Inflammatory macrophage treated with lipopolysaccharide for 1 hour (primary cell): ENCODE data around the gene UNC13C.

Experiments
- DNase-seq, 2 donors: peaks; one replicate each; pipeline ENCODE4 v3.0.0-alpha.2; 2020 to 2022

Gene UNC13C

GRCh38 chr15:54120949-54121463 lies 142.8 kb downstream of the UNC13C start:
- DNase-seq: no peak

GRCh38 chr15:54127574-54127973 lies 149.3 kb downstream of the UNC13C start:
- no peak for DNase-seq

GRCh38 chr15:54131410-54131809 lies 153.2 kb downstream of the UNC13C start:
- DNase-seq: no peak

- DNase-seq: no peak
These were observed 170.9 kb downstream of the UNC13C start for GRCh38 chr15:54149115-54149531.

- DNase-seq: peak in 1 of 2 donors; percentile 62
These were observed 172.0 kb downstream of the UNC13C start for GRCh38 chr15:54150255-54150654.

GRCh38 chr15:54159012-54159411 lies 180.8 kb downstream of the UNC13C start:
- DNase-seq: no peak

GRCh38 chr15:54187325-54187724 lies 209.1 kb downstream of the UNC13C start:
- no peak for DNase-seq

- no peak for DNase-seq
These were observed 219.8 kb downstream of the UNC13C start for GRCh38 chr15:54197995-54198394.

GRCh38 chr15:54206586-54207321 lies 228.5 kb downstream of the UNC13C start:
- no peak for DNase-seq

- peak in 1 of 2 donors; percentile 1 for DNase-seq
These were observed 230.5 kb downstream of the UNC13C start for GRCh38 chr15:54208786-54209185.

GRCh38 chr15:54212635-54213034 lies 234.4 kb downstream of the UNC13C start:
- no peak for DNase-seq

GRCh38 chr15:54226455-54226854 lies 248.2 kb downstream of the UNC13C start:
- no peak for DNase-seq

- no peak for DNase-seq
These were observed 249.3 kb downstream of the UNC13C start for GRCh38 chr15:54227569-54227968.

GRCh38 chr15:54250326-54250725 lies 272.1 kb downstream of the UNC13C start:
- DNase-seq: no peak

GRCh38 chr15:54256190-54256589 lies 277.9 kb downstream of the UNC13C start:
- DNase-seq: no peak

- DNase-seq: peak; percentile 2 to 5
These were observed 295.7 kb downstream of the UNC13C start for GRCh38 chr15:54273928-54274327.

GRCh38 chr15:54277834-54278233 lies 299.6 kb downstream of the UNC13C start:
- no peak for DNase-seq

GRCh38 chr15:54280726-54281125 lies 302.5 kb downstream of the UNC13C start:
- DNase-seq: no peak

GRCh38 chr15:54282228-54282836 lies 304.1 kb downstream of the UNC13C start:
- no peak for DNase-seq

GRCh38 chr15:54288049-54288448 lies 309.8 kb downstream of the UNC13C start:
- DNase-seq: no peak

GRCh38 chr15:54289590-54290136 lies 311.4 kb downstream of the UNC13C start:
- DNase-seq: no peak

- no peak for DNase-seq
These were observed 320.2 kb downstream of the UNC13C start for GRCh38 chr15:54298396-54298795.

- no peak for DNase-seq
These were observed 326.1 kb downstream of the UNC13C start for GRCh38 chr15:54304321-54304720.

- no peak for DNase-seq
These were observed 326.9 kb downstream of the UNC13C start for GRCh38 chr15:54305138-54305537.
